HepG2 (cell line): Measurements from ENCODE around the gene BAG5. TPM values are rescaled to one million over a fixed set of nuclear protein-coding genes. Genes with fewer than 3 reads are reported as not detected.

Experiments used
- AGO2 ChIP-seq: fragments of 200-400 bp; formaldehyde crosslinking; optimal IDR thresholded peaks from 2 replicates; pipeline ENCODE3; 2017; ENCODE audit warnings: mild to moderate bottlenecking, low read depth, low read length, moderate library complexity
- AKAP8 ChIP-seq: sonication (generic); formaldehyde crosslinking; IDR thresholded peaks from 2 replicates; pipeline ENCODE4 v1.5.1; 2020; ENCODE audit warnings: mild to moderate bottlenecking, missing genetic modification reagents
- CENPBD1 ChIP-seq: sonication (generic); formaldehyde crosslinking; IDR thresholded peaks from 2 replicates; pipeline ENCODE4 v1.8.0; 2022; ENCODE audit warnings: missing genetic modification reagents, low read depth, mild to moderate bottlenecking, borderline replicate concordance
- CERS6 ChIP-seq: sonication (generic); formaldehyde crosslinking; IDR thresholded peaks from 2 replicates; pipeline ENCODE4 v1.5.0; 2020; ENCODE audit warnings: missing genetic modification reagents
- DR1 ChIP-seq: sonication (generic); formaldehyde crosslinking; IDR thresholded peaks from 2 replicates; pipeline ENCODE4 v1.8.0; 2021; ENCODE audit warnings: mild to moderate bottlenecking, missing genetic modification reagents, inconsistent platforms
- EP300 ChIP-seq, 3 experiments: sonication (generic) in 1 of 3; formaldehyde crosslinking in 1 of 3; IDR thresholded peaks; 2 replicates each; pipeline versions ENCODE4 v1.5.1 to v1.6.1; 2011 to 2020; ENCODE audit warnings: low read depth in 2 of 3, low read length in 2 of 3, borderline replicate concordance in 1 of 3, improper control_type of control experiment in 1 of 3, mild to moderate bottlenecking in 1 of 3, missing genetic modification reagents in 1 of 3, moderate library complexity in 1 of 3
- GMEB1 ChIP-seq: sonication (generic); formaldehyde crosslinking; IDR thresholded peaks from 2 replicates; pipeline ENCODE4 v1.5.1; 2020; ENCODE audit warnings: missing genetic modification reagents, mild to moderate bottlenecking, borderline replicate concordance
- HCFC1 ChIP-seq: fragments of 150-350 bp; IDR thresholded peaks from 2 replicates; pipeline ENCODE4 v1.6.1; 2014; ENCODE audit warnings: low read depth, low read length
- HOXA9 ChIP-seq: sonication (generic); formaldehyde crosslinking; IDR thresholded peaks from 2 replicates; pipeline ENCODE4 v1.8.1; 2022; ENCODE audit warnings: missing genetic modification reagents, mild to moderate bottlenecking, moderate library complexity, borderline replicate concordance
- KLF9 ChIP-seq: IDR thresholded peaks from 2 replicates; pipeline ENCODE4 v1.6.1; 2016; ENCODE audit warnings: low read depth
- MTERF4 ChIP-seq: sonication (generic); formaldehyde crosslinking; IDR thresholded peaks from 2 replicates; pipeline ENCODE4 v1.8.0; 2023; ENCODE audit warnings: mild to moderate bottlenecking, missing genetic modification reagents
- MYC ChIP-seq: sonication (generic); formaldehyde crosslinking; IDR thresholded peaks from 2 replicates; pipeline ENCODE4 v1.9.0; 2021; ENCODE audit warnings: missing genetic modification reagents, borderline replicate concordance
- NCOA1 ChIP-seq: sonication (generic); formaldehyde crosslinking; IDR thresholded peaks from 2 replicates; pipeline ENCODE4 v1.9.0; 2021; ENCODE audit warnings: missing genetic modification reagents
- NFKBIZ ChIP-seq: IDR thresholded peaks from 2 replicates; pipeline ENCODE4 v1.6.1; 2018; ENCODE audit warnings: missing genetic modification reagents, missing compliant biosample characterization
- PHF5A ChIP-seq: IDR thresholded peaks from one replicate; pipeline ENCODE4 v1.6.1; 2018; ENCODE audit warnings: low read depth, missing genetic modification reagents; ENCODE audit not compliant: unreplicated experiment
- ZFAT ChIP-seq: sonication (generic); formaldehyde crosslinking; conservative IDR thresholded peaks from 2 replicates; pipeline ENCODE4 v1.8.1; 2023; ENCODE audit warnings: missing genetic modification reagents, inconsistent platforms
- ZNF264 ChIP-seq: sonication (generic); formaldehyde crosslinking; IDR thresholded peaks from 2 replicates; pipeline ENCODE4 v1.4.0; 2020; ENCODE audit warnings: missing genetic modification reagents
- ZNF276 ChIP-seq: sonication (generic); formaldehyde crosslinking; IDR thresholded peaks from 2 replicates; pipeline ENCODE4 v1.4.0; 2020; ENCODE audit warnings: mild to moderate bottlenecking, low read depth, missing genetic modification reagents
- ZNF329 ChIP-seq: sonication (generic); formaldehyde crosslinking; IDR thresholded peaks from 2 replicates; pipeline ENCODE4 v1.9.0; 2021; ENCODE audit warnings: low read depth, mild to moderate bottlenecking, missing genetic modification reagents
- ZNF44 ChIP-seq: sonication (generic); formaldehyde crosslinking; IDR thresholded peaks from 2 replicates; pipeline ENCODE4 v1.5.1; 2020; ENCODE audit warnings: mild to moderate bottlenecking, missing genetic modification reagents
- ZNF496 ChIP-seq: sonication (generic); formaldehyde crosslinking; IDR thresholded peaks from 2 replicates; pipeline ENCODE4 v1.8.1; 2023; ENCODE audit warnings: mild to moderate bottlenecking, moderate library complexity, missing genetic modification reagents; ENCODE audit not compliant: insufficient replicate concordance
- ZNF597 ChIP-seq: sonication (generic); formaldehyde crosslinking; IDR thresholded peaks from 2 replicates; pipeline ENCODE4 v1.5.0; 2020; ENCODE audit warnings: missing genetic modification reagents
- polyA plus RNA-seq, 8 experiments: library from polyadenylated mRNA; depleted of rRNA in 3 of 8; stranded (reverse) in 7 of 8; unstranded in 1 of 8; fragments of >200 nt; fragmentation: Illumina TruSeq in 4 of 8; extraction: Trizol in 4 of 8; gene quantifications; 2 replicates each; pipeline versions ENCODE4 v1.2.1 to v1.2.3, GENCODE V29; 2011 to 2016; ENCODE audit warnings: low read depth in 4 of 8, missing spikeins in 1 of 8, mixed read lengths in 1 of 8; ENCODE audit not compliant: insufficient read depth in 1 of 8
- total RNA-seq, 5 experiments: library from RNA; depleted of rRNA; stranded (reverse); fragments of >200 nt; fragmentation: Illumina TruSeq; extraction: Trizol; gene quantifications; 2 replicates each; pipeline ENCODE4 v1.2.3, GENCODE V29; 2016; ENCODE audit warnings: low read depth in 1 of 5

BAG5 gene
- total and polyA plus RNA-seq, 2 of the 13 experiments (the other 11 are each of a cell fraction or from before 2014, with no cell fraction given), result 3.5 to 21.0 TPM

- TF ChIP-seq PHF5A (CRISPR knock-in tag) (no peak), ZNF276 (CRISPR knock-in tag) (no peak), KLF9 (no peak), AGO2 (peak; percentile 52), ZNF597 (CRISPR knock-in tag) (no peak), EP300 (IDR thresholded peaks at IDR 0.05; ENCODE audit: low read depth in 2 of 2, low read length in 2 of 2) (no peak), EP300 (CRISPR knock-in tag; IDR thresholded peaks at IDR 0.05; ENCODE audit: borderline replicate concordance) (no peak), AKAP8 (peak; percentile 43; the same call in 1 of the 2 replicates), ZNF264 (CRISPR knock-in tag) (no peak), GMEB1 (CRISPR knock-in tag) (no peak), HCFC1 (no peak), NCOA1 (CRISPR knock-in tag) (no peak), MYC (CRISPR knock-in tag) (no peak), MTERF4 (CRISPR knock-in tag) (no peak), HOXA9 (CRISPR knock-in tag) (no peak), CERS6 (no peak), NFKBIZ (no peak), ZFAT (no peak), ZNF329 (no peak), CENPBD1 (CRISPR knock-in tag) (no peak), DR1 (CRISPR knock-in tag) (no peak), ZNF44 (no peak), ZNF496 (CRISPR knock-in tag) (no peak)
These were observed 20.5 kb downstream of the BAG5 start (continued) for GRCh38 chr14:103541709-103542604.
